ENCODE results near the gene REN.
A peak's percentile ranks its signal among the peaks of the same experiment; 100 is the strongest.

Gene REN

DNA sequence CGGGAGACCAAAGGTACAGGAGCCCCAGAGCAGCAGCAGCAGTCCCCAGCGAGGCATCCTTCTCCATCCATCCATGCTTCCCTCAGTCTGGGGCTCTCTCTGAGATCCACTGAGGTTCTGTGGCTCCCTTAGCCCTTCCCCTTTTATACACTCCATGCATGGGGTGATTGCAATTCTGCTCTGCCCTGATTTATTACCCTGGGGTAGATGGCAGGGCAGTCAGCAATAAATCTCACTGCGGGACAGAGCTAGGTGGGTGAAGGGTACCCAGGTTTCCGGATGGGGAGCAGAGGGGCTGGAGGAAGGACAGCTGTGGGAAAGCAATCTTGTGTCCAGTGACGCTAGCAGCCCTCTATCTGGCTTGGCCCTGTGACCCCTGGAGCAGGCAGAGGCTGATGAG lies at the start of gene REN:
Gene REN, minus strand, starts transcription at position 119 of the 400 bp plus-strand sequence. Its CDS starts 44 bp downstream, at position 75.
- DNase-seq (ENCODE audit: low read depth, low spot score), result no peak

GRCh38 chr1:204213668-204214662 lies 47.8 kb upstream of the REN start, which contains the start of gene GOLT1A:
Gene GOLT1A (minus strand): TSS chr1:204213988. CDS start chr1:204213906, 82 bp downstream.
- DNase-seq (ENCODE audit: low read depth, low spot score), result no peak

DNA sequence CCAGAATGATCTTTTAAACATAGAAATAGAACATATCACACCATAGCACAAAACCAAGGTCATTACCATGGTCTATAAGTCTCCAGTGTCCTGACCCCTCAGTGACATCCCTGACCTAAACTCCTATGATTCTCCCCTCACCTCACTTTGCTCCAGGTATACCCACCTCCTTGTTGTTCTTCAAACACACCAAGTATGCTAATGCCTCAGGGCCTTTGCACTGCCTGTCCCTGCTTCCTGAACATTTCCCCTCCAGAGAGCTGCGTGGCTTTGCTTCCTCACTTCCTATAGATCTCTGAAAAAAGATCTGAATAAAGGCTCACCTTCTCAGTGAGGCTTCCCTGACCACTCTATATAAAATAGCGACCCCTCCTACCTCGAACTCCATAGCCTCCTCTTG lies 46.6 kb upstream of the REN start:
- DNase-seq (ENCODE audit: low read depth, low spot score), result no peak

GRCh38 chr1:204211046-204211445 lies 44.9 kb upstream of the REN start:
- DNase-seq (ENCODE audit: low read depth, low spot score), result no peak

DNA sequence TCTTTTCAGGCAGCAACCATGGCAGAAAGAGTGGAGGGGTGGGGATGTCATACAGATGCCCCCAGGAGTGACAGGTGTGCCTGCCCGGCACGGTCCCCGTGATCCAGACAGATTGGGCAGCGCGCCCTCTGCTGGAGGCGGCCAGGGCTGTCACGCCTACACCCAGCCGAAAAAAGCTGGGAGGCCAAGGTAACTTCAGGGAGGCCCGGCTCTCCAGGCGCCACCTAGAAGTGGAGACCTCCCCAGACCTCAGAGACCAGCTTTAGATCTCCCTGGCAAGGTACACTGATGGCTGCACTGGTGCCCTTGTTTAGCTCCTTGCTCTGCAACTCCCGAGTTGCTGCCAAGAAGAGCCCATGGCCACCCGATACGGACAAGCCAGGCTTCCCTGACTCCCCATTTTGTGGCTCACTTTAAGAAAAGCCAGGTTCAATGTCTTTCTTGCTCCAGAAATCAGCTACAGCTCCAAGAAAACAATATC lies 41.0 kb upstream of the REN start:
- DNase-seq (ENCODE audit: low read depth, low spot score), result peak; percentile 59

DNA sequence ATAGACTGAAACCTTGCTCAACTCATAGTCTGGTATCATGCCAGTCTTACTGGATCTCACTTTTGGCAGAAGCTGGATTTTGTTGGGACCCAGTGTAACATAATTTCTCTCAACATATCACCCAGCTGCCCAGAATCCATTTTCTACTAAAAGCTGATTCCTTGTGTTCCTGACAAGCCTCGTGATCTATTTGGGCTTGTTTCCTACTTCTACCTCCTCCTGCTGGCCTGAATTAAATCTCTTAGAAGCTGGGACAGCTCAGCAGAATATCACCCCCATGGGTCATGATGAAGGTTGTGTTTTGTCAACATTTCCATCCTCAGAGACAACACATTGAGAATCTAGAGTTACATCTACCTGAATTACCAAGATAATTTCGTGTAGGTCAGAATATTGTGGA lies 40.0 kb upstream of the REN start:
- no peak for DNase-seq (ENCODE audit: low read depth, low spot score)

- DNase-seq (ENCODE audit: low read depth, low spot score), result no peak
These were observed 39.3 kb upstream of the REN start for GRCh38 chr1:204205486-204205885.

- DNase-seq (ENCODE audit: low read depth, low spot score), result no peak
These were observed 38.8 kb upstream of the REN start for GRCh38 chr1:204204944-204205343.

GRCh38 chr1:204203206-204203767 lies 37.1 kb upstream of the REN start:
- DNase-seq (ENCODE audit: low read depth, low spot score), result no peak

GRCh38 chr1:204202481-204202880 lies 36.3 kb upstream of the REN start:
- DNase-seq (ENCODE audit: low read depth, low spot score), result no peak

DNA sequence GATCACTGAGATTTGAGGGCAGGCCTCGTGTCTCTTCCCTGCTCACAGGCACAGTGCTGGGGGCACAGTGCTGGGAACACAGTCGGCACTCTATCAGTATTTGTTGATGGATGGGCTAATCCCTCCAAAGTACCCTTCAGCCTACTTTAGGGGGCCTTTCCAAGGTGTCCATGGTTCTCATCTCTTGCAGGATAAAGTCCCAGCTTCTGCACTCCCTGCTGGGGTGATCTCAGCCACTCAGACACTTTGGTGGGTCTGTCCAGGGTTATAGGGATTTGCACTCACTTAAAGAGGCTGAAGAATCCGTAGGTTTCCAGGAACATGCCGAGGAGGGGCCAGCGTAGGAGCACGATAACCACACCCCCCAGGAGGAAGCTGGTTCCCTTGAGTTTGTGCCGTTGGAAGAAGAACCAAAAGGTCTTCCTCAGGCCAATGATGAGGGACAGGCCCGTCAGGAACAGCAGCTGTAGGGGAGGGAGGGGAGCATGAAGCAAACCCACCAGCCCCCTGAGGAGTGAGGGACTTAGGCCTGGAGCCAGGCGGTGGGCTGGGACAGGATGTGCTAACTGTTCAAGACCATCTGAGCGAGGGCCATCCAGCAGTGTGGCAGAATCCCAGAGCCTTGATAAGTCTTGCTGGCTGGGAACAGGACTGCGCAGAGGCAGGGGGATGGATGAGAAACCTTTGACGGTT lies 35.4 kb upstream of the REN start:
- no peak for DNase-seq (ENCODE audit: low read depth, low spot score)

GRCh38 chr1:204199579-204199978 lies 33.4 kb upstream of the REN start:
- DNase-seq (ENCODE audit: low read depth, low spot score), result no peak

- DNase-seq (ENCODE audit: low read depth, low spot score), result no peak
These were observed 32.5 kb upstream of the REN start for GRCh38 chr1:204198348-204199340.

GRCh38 chr1:204197068-204197467 lies 30.9 kb upstream of the REN start:
- no peak for DNase-seq (ENCODE audit: low read depth, low spot score)

GRCh38 chr1:204196068-204196795 lies 30.1 kb upstream of the REN start, which contains the start of gene KISS1:
Gene KISS1 (minus strand): TSS chr1:204196491. CDS start chr1:204192876, 3,615 bp downstream.
- DNase-seq (ENCODE audit: low read depth, low spot score), result no peak

DNA sequence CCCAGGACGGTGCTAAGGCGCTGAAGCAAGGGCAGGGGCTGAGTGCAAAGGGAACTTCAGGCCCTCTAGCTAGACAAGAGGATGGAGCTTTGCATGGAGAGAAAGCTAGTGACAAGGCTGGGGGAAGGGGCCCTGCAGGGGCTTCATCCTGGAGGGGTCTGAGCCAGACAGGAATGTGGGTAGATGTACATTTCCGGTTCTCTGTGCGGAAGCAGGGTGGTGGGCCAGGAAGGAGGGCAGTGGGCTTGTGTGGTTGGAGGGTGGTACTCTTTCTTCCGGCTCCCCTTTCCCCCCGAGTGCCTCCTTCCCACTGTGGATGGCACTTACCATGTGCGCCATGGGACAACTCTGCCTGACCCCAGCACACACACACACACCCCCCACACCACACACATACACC lies 28.6 kb upstream of the REN start:
- no peak for DNase-seq (ENCODE audit: low read depth, low spot score)

GRCh38 chr1:204194080-204194479 lies 27.9 kb upstream of the REN start:
- no peak for DNase-seq (ENCODE audit: low read depth, low spot score)

GRCh38 chr1:204192589-204193352 lies 26.6 kb upstream of the REN start:
- no peak for DNase-seq (ENCODE audit: low read depth, low spot score)

DNA sequence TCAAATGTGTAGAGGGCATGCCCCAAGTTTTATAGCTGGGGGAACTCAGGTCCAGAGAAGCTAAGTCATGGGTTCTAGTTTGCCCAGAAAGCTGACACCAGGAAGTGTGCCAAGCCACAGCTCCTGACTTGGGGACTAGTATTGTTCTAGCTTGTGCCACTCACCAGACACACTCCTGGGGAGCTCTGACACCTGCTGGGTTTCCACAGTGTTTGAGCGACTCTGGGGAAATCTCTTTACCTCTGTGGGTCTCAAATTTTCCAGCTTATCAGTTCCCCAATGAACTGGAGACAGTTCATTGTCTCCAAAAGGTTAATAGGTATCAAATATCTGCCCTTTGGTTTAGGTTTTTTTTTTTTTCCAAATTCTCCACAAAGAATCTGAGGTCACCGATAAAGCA lies 25.9 kb upstream of the REN start:
- no peak for DNase-seq (ENCODE audit: low read depth, low spot score)
